Small intestine (tissue), 7 donors: ENCODE measurements around the gene HDGF. TPM values are rescaled to one million over a fixed set of nuclear protein-coding genes. Genes with fewer than 3 reads are reported as not detected.

Source experiments
- DNase-seq, 2 donors: peaks; one replicate each; pipeline versions ENCODE4 v3.0.0 to v3.0.0-alpha.2; 2013
- FAIRE-seq: peaks from 2 replicates; lab custom pipeline; 2012; peaks lifted over from hg19 to GRCh38; lab: Jason Lieb, UNC
- H3K27ac ChIP-seq, 3 donors: one replicate each; pipeline ENCODE4 v1.5.1; 2013; ENCODE audit warnings: low read length in 2 of 3, mild to moderate bottlenecking in 2 of 3, control low read depth in 1 of 3, inconsistent platforms in 1 of 3, low read depth in 1 of 3, moderate library complexity in 1 of 3
- H3K27me3 ChIP-seq, 3 donors: one replicate each; pipeline ENCODE4 v1.6.1; 2013; ENCODE audit warnings: low read length in 3 of 3, inconsistent platforms in 1 of 3; ENCODE audit not compliant: control insufficient read depth in 3 of 3, insufficient read depth in 3 of 3
- H3K36me3 ChIP-seq, 3 donors: one replicate each; pipeline ENCODE4 v1.6.1; 2013; ENCODE audit warnings: low read length in 3 of 3, inconsistent platforms in 1 of 3, low read depth in 1 of 3, mild to moderate bottlenecking in 1 of 3, moderate library complexity in 1 of 3; ENCODE audit not compliant: control insufficient read depth in 3 of 3, insufficient read depth in 2 of 3
- H3K4me1 ChIP-seq, 3 donors: one replicate each; pipeline ENCODE4 v1.6.1; 2013; ENCODE audit warnings: low read length in 2 of 3, inconsistent platforms in 1 of 3, low read depth in 1 of 3, mild to moderate bottlenecking in 1 of 3, moderate library complexity in 1 of 3; ENCODE audit not compliant: control insufficient read depth in 3 of 3, insufficient read depth in 2 of 3
- H3K4me3 ChIP-seq, 3 donors: one replicate each; pipeline ENCODE4 v1.5.1; 2013; ENCODE audit warnings: low read length in 3 of 3, control low read depth in 1 of 3, inconsistent platforms in 1 of 3, low read depth in 1 of 3, mild to moderate bottlenecking in 1 of 3, moderate library complexity in 1 of 3
- H3K9me3 ChIP-seq, 2 donors: one replicate each; pipeline ENCODE4 v1.6.1; 2013; ENCODE audit warnings: low read depth in 1 of 2, low read length in 1 of 2; ENCODE audit not compliant: control insufficient read depth in 2 of 2, insufficient read depth in 1 of 2
- WGBS, 3 donors: extraction: QIAGEN DNeasy Blood & Tissue Kit; methylation state at CpG; one replicate each; pipeline ENCODE4 v1.1.7; 2013; 5-methylcytosine and 5-hydroxymethylcytosine counted together
- polyA plus RNA-seq, 4 donors: library from polyadenylated mRNA; stranded (reverse) in 3 of 4; unstranded in 1 of 4; fragments of 200-250 nt in 3 of 4; fragments of 120-200 nt in 1 of 4; gene quantifications; one replicate each; pipeline versions ENCODE4 v1.2.1 to v1.2.3, GENCODE V29; 2013
- donor health status: healthy with polysubstance abuse.
- donor health status: control.
- donor health status: control.
- donor health status: Bipolar disorder and iron deficiency.
- donor health status: healthy.

Gene HDGF
- polyA plus RNA-seq, 4 donors: 244 to 308 (median 277) TPM

DNA sequence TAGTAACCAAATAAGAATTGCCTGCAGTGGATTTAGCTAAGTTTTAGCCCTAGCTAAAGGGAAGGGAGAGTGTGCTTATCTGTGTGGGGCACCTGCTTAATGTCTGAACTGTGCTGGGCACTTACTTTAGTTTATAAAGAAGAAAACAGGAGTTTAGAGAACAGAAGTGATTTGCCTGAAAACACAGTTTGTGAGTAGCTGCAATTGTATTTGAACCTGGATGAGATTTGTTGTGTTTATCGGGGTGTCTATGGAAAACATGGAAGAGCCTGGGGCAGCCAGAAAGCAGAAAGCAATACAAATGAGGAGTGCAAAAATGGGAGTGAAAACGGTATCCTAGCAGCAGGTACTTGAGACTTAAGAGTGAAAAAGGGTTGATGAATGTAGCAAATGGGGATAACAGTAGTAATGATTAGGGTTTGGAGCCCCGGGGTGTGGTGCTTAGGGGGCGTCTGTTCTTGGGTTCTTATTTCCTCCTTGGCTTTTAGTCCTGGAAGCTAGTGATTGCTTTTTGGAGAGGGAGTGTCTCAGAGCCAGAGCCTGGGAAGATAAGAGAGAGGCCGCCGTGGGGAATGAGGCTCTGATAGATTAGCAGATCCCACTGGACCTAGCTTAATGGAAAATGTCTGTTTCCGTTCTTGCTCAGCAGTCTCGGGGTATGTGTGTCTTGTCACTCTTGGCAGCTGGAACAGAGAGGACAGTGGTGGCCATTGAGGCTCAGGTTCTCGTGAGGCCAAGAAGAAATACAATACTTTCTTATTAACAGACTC, 21.4 kb upstream of the HDGF start:
- no peak overlapping the region for H3K27ac ChIP-seq
- H3K4me1 ChIP-seq: peaks cover 4 to 16% (median 11%) of the 10 kb centered on the region in 3 donors
- no peaks in the 10 kb centered on the region for H3K27me3 ChIP-seq
- DNase-seq (peak; percentile 7 to 23), FAIRE-seq (no peak)
- WGBS, 3 donors: 23 to 37% (median 35%) methylated on average over 9 of the region's 9 CpGs
- no peaks in the 10 kb centered on the region for H3K9me3 ChIP-seq
- no peak overlapping the region for H3K4me3 ChIP-seq
- peaks cover 0 to 28% (median 3%) of the 10 kb centered on the region in 3 donors for H3K36me3 ChIP-seq

DNA sequence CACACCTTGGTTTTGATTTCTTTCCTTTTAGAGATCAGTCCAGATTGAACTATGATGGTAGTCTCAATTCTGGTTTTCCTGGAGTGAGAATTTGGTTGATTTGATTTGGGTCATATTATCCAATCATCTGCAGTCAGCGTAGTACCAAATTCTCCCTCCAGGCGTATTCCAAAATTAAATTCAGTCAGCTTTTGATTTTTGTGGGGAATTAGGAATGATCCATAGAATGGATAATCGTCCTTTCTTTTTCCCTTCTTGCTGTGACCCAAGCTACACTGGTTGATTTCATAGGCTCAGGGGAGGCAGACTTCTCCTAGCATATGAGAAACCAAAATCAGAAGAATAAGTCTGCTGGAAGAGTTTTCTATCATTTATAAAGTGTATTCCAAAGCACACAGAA, 20.7 kb upstream of the HDGF start:
- no peak for FAIRE-seq
- H3K4me3 ChIP-seq: no peak overlapping the region
- no peaks in the 10 kb centered on the region for H3K27me3 ChIP-seq
- H3K36me3 ChIP-seq: peaks cover 0 to 28% (median 3%) of the 10 kb centered on the region in 3 donors
- no peak overlapping the region for H3K27ac ChIP-seq
- H3K4me1 ChIP-seq: peaks cover 4 to 16% (median 11%) of the 10 kb centered on the region in 3 donors
- DNase-seq: no peak
- no peaks in the 10 kb centered on the region for H3K9me3 ChIP-seq
- WGBS, 3 donors: 83 to 94% (median 88%) methylated on average over 3 of the region's 3 CpGs

DNA sequence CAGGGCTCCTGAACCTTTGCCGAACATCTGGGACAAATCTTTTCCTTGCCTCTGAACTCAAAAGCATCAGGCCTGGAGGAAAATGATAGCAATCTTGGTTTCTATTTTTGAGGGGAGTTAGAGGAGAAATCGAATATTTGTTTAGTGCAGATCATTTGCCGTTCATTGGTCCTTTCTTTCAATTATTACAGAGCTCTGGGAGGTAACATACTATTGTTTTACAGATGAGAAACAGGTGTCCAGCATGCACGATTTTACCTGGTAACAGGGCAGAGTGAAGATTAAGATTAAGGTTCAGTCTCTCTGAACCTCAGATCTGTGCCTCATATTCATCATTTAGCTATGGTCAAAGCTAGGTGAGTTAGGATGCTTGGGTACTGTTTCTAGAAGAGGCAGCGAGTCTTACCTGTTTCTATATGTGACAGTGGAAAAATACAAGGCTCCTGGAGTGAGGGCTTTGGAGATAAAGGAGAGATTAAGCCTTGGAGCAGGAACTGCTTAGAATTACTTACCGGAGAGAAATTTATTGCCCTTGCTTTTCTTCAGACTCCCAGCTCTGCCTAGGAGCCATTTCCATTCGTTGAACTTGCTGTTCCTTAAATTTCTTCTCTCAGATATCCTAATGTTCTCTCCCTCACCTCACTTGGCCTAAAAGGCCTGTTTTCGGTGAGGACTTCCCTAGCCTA, 17.3 kb upstream of the HDGF start:
- H3K9me3 ChIP-seq: no peaks in the 10 kb centered on the region
- DNase-seq: peak; percentile 33 to 36
- 9 to 21% (median 12%) methylated on average over 8 of the region's 8 CpGs for whole genome bisulfite sequencing, 3 donors
- H3K4me1 ChIP-seq: peaks cover 6 to 23% (median 7%) of the 10 kb centered on the region in 3 donors
- peak overlapping the region in 2 of 3 donors; percentile 72 to 91 for H3K4me3 ChIP-seq
- peaks cover 0 to 17% (median 3%) of the 10 kb centered on the region in 3 donors for H3K36me3 ChIP-seq
- peak overlapping the region in 2 of 3 donors; percentile 88 to 97 for H3K27ac ChIP-seq
- H3K27me3 ChIP-seq: no peaks in the 10 kb centered on the region
- FAIRE-seq: no peak

DNA sequence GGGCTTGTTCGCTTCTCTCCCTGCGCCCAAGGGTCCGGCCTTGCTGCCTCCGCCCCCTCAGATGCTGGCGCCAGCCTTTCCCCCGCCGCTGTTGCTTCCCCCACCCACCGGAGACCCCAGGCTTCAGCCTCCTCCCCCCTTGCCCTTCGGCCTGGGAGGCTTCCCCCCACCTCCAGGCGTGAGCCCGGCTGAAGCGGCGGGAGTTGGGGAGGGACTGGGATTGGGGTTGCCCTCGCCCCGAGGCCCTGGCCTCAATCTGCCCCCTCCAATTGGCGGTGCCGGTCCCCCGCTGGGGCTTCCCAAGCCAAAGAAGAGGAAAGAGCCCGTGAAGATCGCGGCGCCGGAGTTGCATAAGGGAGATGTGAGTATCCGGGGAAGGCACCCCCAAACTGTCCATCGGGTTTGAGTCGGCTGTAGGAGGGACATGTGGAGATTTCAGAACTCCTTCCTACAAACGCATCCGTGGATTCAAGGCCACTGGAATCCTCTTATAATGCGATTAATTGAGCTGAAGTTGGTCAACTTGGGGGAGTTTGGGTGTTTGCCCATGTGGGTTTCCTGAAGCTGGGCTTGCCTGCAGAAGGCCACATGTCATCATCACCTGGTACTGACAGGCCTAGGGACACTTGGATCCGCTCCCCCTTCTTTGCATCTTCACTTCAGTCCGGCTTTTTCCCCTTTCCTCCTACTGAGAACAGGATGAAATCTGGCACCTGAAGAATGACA, 16.6 kb upstream of the HDGF start:
- Histone ChIP-seq H3K4me3 (peak overlapping the region; percentile 72 to 91 (median 90)), H3K9me3 (no peaks in the 10 kb centered on the region), H3K4me1 (peaks cover 3 to 19% (median 7%) of the 10 kb centered on the region in 3 donors), H3K27ac (peak overlapping the region; percentile 79 to 97 (median 88)), H3K27me3 (no peaks in the 10 kb centered on the region), H3K36me3 (peaks cover 0 to 14% (median 3%) of the 10 kb centered on the region in 3 donors)
- WGBS, 3 donors: 1% methylated on average over 21 to 31 of the region's 31 CpGs
- FAIRE-seq (no peak), DNase-seq (peak; percentile 30 to 61)

DNA sequence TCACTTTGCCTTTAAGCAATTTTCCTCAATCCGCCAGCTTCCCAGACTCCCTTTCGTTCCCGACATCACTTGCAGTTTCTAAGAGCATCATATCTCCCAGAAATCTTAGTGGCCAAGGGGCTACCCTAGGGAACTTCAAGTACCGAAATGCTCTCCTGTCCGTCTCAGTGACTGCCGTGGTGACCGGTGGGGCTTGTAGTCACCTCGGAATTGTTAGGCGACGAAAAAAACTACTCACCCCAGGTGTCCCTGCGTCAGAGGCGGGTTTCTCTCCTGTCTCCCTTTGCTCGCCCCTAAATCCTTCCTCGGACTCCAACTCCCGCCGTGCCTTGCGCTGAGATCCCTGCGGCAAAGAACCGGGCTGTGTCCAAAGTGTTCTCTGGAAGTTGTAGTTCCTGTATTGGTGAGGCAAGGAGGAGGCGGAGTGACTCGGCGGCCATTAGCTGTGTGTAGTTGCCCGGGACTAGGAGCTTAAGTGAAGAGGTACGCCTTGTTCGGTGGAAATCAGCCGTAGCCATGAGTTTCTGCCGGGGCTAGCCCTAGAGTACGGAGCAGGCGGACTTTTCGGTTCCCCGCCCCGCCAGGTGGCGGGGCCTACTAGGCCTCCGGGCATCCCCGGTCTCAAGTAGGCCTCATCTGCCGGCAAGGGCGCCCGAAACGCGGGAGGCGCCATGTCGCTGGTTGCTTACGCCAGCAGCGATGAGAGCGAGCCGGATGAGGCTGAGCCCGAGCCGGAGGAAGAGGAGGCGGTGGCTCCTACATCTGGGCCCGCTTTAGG, 15.8 kb upstream of the HDGF start, which contains the start of gene PRCC:
TSS of gene PRCC (plus strand) at position 435 of the 778 bp plus-strand sequence. CDS start at position 672, 237 bp downstream.
- no peaks in the 10 kb centered on the region for H3K9me3 ChIP-seq
- peak within 1 kb of the TSS; percentile 72 to 91 (median 90) for H3K4me3 ChIP-seq
- H3K27ac ChIP-seq: peak within 1 kb of the TSS; percentile 79 to 97 (median 92)
- peaks cover 3 to 15% (median 5%) of the 10 kb centered on the region in 3 donors for H3K4me1 ChIP-seq
- peaks cover 0 to 14% (median 3%) of the 10 kb centered on the region in 3 donors for H3K36me3 ChIP-seq
- DNase-seq (peak; percentile 99 to 100), FAIRE-seq (no peak)
- 0 to 1% (median 0%) methylated on average over 49 to 50 of the region's 50 CpGs for WGBS, 3 donors
- H3K27me3 ChIP-seq: no peaks in the 10 kb centered on the region

DNA sequence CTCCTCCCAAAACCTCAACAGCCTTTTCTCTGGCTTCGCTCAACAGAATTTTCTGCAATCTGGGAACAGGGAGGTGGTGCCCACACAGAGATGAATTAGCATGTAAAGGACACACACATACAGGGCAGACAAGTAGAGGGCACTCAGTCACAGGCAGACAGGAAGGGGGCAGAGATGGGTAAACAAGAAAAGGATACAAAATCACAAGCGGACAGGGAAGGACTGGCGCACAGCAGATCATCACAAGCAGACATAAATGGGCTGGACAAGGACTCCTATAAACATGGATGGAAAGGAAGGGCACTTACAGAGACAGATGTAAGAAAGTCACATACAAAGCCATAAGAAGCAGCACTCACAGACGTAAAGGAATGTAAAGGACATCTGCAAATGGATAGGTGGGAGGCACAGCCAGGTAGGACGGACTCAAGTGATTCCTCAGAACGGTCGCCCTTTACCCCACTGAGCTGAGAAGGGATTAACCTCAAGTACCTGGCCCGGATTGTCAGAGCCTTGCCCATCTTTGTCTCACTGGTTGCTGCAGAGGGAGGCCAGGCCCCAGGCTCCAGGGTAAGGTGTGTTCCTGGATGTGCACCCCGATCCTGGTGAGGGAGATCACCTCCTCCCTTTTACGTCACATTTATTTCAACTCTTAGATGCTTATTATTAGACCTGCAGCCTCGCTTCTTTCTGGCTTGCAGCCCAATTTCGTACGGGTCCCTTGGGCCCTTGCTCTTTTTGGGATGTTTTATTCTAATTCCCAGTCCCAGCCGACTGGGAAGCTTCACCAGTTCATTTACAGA, 15.0 kb upstream of the HDGF start:
- H3K36me3 ChIP-seq: peaks cover 0 to 12% (median 3%) of the 10 kb centered on the region in 3 donors
- H3K4me3 ChIP-seq: peak overlapping the region; percentile 38 to 74 (median 69)
- H3K9me3 ChIP-seq: no peaks in the 10 kb centered on the region
- peak overlapping the region; percentile 65 to 97 (median 92) for H3K27ac ChIP-seq
- FAIRE-seq: no peak
- H3K27me3 ChIP-seq: no peaks in the 10 kb centered on the region
- peaks cover 3 to 15% (median 3%) of the 10 kb centered on the region in 3 donors for H3K4me1 ChIP-seq
- DNase-seq: no peak
- WGBS, 3 donors: 4 to 8% (median 6%) methylated on average over 14 of the region's 14 CpGs

DNA sequence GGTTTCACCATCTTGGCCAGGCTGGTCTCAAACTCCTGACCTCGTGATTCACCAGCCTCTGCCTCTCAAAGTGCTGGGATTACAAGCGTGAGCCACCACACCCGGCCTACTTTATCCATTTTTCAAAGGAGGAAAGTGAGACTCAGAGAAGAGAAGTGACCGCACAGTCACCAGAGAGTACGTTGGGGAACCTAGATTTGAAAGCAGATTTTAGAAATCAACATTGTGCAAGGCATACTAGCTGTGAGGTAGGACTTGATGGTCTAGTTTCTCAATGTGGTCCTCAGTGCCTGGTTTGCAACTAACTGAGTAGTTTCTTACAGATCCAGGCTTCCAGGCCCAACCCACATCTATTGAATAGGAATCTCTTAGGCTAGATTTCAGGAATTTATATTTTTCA, 14.2 kb upstream of the HDGF start:
- FAIRE-seq: no peak

More for the DNA sequence above, 14.2 kb upstream of the HDGF start:
- WGBS, 3 donors: 89 to 92% (median 90%) methylated on average over 5 of the region's 5 CpGs
- peaks cover 0 to 4% (median 0%) of the 10 kb centered on the region in 3 donors for H3K36me3 ChIP-seq
- peak in 1 of 2 donors; percentile 23 for DNase-seq
- H3K9me3 ChIP-seq: no peaks in the 10 kb centered on the region
- H3K4me3 ChIP-seq: peak overlapping the region in 2 of 3 donors; percentile 69 to 74
- peak overlapping the region in 1 of 3 donors; percentile 92 for H3K27ac ChIP-seq
- peaks cover 3 to 15% (median 3%) of the 10 kb centered on the region in 3 donors for H3K4me1 ChIP-seq
- no peaks in the 10 kb centered on the region for H3K27me3 ChIP-seq
